Stimulated activated CD4-positive, alpha-beta T cell treated with anti-CD3 and anti-CD28 coated beads, TNF-alpha, amount 100 ng/mL, for 48 hours (primary cell): ENCODE measurements around the gene RBPJL.

Experiments used
- DNase-seq, 3 donors: peaks; one replicate each; pipeline ENCODE4 v3.0.0-alpha.2; 2020; ENCODE audit warnings: low read depth in 3 of 3

RBPJL gene

DNA sequence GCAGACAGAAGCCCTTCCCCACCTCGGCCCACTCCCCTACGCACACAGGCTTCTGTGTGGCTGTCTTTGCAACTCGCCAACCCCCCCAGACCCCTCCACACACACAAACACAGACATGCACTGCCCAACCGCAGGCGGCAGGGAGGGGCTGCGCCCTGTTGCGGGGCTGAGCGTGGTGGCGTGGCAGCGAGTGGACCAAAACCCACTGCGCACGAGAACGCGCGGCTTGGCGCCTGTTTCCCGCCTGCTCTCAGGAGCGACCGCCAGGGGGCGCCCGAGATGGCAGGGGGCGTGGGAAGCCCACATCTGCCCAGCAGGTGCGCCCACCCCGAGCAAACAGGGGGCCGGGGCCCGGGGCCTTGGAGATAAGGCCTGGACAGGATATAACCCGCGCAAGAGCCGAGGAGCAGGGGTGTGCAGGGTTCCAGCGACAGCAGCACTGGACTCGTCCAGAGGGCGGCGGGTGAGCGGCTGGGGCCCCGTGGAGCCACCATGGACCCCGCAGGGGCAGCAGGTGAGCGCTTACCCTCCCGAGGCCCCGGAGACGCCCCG lies at the start of gene RBPJL:
Gene RBPJL, plus strand, starts transcription at position 410 of the 552 bp plus-strand sequence. Its CDS starts 83 bp downstream, at position 493.
- DNase-seq, result peak in 1 of 3 donors; percentile 46

- no peak for DNase-seq
Measured at GRCh38 chr20:45257161-45257560, 49.5 kb upstream of the RBPJL start.

- no peak for DNase-seq
Measured at GRCh38 chr20:45257711-45258110, 48.9 kb upstream of the RBPJL start.

DNA sequence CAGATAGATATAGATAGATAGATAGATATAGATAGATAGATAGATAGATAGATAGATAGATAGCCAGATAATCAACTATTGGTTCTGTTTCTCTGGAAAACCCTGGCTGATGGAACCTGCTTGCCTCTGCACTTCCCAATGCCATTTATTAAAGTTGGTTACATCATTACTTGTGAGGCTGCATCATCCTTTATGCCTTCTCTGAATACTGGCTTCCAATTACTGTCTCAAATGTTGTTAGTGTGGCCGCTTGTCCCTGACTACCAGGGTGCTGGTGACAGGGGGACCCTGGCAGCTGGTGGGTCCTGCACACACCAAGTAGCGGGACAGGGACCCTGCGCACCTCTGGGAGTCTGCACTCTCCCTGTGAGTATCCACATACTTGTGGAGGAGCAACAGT lies 48.4 kb upstream of the RBPJL start:
- no peak for DNase-seq

GRCh38 chr20:45258664-45259063 lies 48.0 kb upstream of the RBPJL start:
- DNase-seq, result no peak

DNA sequence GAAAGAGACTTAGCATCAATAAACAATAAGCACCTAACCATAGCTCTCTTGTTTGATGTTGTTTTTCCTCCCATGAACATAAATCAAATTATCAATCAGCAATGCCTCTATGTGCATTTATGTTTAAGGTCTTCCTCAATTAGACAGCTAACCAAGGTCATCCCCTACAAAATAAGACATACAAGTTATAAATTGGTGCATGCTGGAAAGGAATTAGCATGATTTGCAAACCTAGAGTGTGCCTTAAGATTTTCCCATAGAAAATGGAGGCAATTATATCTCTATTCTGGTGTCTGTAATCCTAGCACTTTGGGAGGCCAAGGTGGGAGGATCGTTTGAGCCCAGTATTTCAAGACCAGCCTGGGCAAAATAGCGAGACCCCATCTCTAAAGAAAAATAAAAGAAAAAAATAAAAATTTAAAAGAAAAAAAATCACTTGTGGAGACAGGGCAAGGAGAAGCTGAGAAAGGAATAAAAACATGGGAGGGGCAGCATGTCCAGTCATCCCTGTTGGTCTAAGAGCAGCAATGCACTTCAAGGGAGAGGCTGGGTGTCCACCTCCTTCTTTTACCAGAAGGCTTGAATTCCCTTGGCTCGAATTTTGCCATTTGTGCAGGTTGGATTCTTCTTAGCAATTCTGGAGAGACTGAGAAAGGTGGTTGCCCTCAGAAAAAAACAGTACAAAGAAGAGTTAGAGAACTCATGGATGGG lies 42.9 kb upstream of the RBPJL start:
- no peak for DNase-seq

GRCh38 chr20:45266977-45267376 lies 39.7 kb upstream of the RBPJL start:
- DNase-seq, result no peak

- no peak for DNase-seq
Measured at GRCh38 chr20:45268531-45268930, 38.1 kb upstream of the RBPJL start.

GRCh38 chr20:45269056-45269455 lies 37.6 kb upstream of the RBPJL start:
- DNase-seq, result no peak

- DNase-seq, result no peak
Measured at GRCh38 chr20:45269754-45270270, 36.8 kb upstream of the RBPJL start.

DNA sequence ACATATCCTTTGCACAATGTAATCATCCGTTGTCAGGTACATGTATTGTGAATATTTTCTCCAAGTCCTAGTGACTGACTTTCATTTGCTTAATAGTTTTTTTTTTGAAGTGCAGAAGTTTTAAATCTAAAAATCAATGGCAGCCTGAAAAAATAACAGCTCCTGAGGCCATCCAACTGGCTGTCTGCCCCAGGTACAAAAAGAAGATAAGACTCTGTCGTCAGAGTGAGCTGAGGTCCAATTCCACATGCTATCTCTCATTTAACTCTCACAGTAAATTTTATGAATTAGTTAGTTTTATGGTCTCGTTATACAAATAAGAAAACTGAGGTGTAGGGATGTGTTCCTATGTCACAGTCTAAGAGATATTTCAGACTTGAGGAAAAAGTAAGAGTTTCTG lies 31.3 kb upstream of the RBPJL start:
- DNase-seq, result no peak

DNA sequence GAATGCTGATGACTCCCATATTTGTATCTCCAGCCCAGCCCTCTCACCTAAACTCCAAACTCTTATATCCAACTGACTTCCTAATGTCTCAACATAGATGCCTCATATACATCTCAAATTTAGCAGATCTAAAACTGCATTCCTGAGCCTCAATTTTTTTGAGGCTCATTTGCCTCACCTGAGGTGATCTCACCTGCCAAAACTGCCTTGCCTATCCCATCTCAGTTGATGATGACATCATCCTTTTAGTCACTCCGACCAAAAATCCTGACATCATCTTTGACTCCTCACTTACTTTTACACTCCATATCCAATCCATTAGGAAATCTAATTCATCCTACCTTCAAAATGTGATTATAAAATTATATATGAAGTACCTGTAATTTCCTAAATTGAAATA lies 26.6 kb upstream of the RBPJL start:
- DNase-seq, result no peak

GRCh38 chr20:45282700-45283550 lies 23.7 kb upstream of the RBPJL start:
- no peak for DNase-seq

DNA sequence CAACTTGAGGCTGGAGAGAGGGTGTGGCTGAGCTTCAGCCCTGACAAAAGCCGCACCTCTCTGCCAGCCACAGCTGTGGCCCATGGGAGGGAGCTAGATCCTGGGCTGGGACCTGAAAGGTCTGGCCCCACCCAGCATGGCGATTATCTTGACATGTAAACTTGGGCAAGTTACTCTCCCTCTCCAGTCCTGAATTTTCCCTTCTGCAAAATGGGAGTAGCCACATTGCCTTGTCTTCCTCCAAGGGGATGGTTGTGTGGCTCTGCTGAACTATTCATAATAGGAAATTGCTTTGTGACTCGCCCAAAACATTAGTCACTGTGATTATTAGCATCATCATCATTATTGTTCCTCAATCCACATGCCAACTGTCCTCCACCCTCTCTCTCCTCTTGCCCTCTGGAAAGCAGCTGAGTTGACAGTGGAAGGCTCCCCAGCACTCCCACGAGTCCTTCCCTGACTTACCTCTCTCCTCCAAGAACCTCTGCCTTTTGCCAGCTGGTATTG lies 23.0 kb upstream of the RBPJL start:
- DNase-seq, result no peak

- DNase-seq, result no peak
Measured at GRCh38 chr20:45288376-45288775, 18.3 kb upstream of the RBPJL start.

DNA sequence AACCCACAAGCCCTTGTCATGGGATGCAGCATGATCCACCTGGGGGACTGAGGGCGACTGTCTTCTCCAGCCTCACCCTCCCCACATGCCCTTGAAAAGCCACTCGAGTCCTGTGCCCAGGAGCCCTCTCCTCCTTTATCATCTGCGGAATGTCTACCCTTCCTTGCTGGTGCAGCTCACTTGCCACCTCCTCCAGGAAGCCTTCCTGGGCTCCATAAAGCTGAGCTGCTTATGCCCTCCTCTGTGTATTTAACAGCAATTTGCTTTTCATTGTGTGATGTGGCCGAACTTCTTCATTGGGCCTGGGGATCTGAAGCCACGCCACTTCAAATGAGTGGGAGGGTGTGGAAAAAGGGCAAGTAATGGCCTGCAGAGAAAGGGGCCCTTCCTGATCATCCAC lies 17.8 kb upstream of the RBPJL start:
- no peak for DNase-seq

DNA sequence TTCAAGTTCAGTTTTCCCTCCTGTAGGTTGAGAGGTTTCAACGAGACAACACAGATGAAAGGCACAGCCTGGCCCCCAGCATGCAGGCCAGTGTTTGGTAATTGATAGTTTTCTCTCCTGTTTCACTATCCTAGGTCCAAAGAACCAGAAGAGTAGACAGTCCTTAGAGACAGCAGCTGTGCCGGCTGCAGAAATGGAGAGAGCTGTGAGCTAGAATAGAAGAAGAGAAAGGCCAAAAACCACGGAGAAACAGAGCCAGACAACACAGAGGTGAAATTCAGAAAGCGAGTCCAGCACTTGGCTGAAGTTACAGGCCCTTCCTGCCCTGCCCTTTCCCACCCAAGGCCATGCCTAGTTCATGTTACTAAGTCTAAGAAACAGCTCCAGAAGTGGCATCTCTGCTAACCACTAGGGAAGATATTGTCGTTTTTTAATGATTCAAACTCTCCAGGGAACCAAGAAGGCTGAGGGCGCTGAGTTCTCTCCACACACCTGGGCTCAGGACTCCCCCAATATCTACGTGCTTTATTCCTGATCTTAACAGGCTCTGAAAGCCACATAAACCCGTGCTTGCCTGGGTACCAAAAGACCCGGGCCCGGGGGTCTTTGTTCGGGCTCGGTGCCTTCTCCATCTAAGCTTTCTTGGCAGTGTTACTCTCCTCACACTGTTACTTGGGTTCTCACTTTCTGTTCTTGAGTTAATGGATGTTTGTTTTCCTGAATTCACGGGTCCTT lies 16.5 kb upstream of the RBPJL start:
- no peak for DNase-seq

DNA sequence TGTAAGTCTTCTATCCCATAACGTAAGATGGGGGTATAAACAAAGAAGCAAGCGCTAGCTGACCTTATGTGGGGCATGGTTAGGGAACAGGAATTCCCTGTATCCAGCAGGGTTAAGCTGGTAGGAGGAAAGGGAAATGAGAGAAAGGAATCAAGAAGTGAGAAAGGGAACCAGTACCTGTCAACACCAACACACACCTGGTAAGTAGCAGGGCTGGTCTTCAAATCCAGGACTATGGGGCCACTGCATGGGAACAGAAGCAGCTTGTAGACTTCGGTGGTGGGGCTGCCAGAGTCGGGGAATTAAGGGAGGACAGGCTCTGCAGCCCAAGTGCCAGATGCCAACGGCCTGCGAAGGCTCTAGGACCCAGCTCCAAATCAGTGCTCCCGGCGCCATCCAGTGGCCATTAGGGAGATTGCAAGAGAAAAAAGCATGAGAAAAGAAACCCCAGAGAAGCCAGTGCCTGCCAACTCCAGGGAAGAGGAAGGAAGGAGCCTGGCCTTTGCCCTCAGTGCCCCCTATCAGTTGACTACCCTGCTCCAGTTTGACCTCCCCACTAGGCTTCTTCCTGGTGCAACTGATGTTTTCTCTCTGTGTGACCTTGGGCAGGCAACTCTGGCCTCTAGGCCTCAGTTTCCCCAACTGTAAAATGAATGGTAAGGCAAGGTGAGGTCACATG lies 15.8 kb upstream of the RBPJL start:
- DNase-seq, result peak; percentile 31 to 60 (median 56)

GRCh38 chr20:45291526-45291925 lies 15.1 kb upstream of the RBPJL start:
- no peak for DNase-seq

- DNase-seq, result no peak
Measured at GRCh38 chr20:45292343-45292742, 14.3 kb upstream of the RBPJL start.
